Thyroid gland (tissue), 4 donors: Measurements from ENCODE around the gene FUT3.

Experiments used
- CTCF ChIP-seq, 6 experiments: fragments of 200-600 bp in 3 of 6; fragments of 450-650 bp in 3 of 6; sonication (generic) in 3 of 6; IDR thresholded peaks; one replicate each; pipeline ENCODE4 v1.5.1; 2016 to 2019; ENCODE audit warnings: antibody characterized with exemption in 6 of 6, mild to moderate bottlenecking in 2 of 6, inconsistent platforms in 1 of 6, moderate library complexity in 1 of 6
- POLR2A ChIP-seq, 2 donors: fragments of 450-650 bp; IDR thresholded peaks; one replicate each; pipeline ENCODE4 v1.6.1; 2017; ENCODE audit warnings: antibody characterized with exemption in 2 of 2, mild to moderate bottlenecking in 2 of 2, moderate library complexity in 1 of 2

GRCh38 chr19:5882421-5882968 lies 31.2 kb upstream of the FUT3 start:
- TF ChIP-seq CTCF (IDR thresholded peaks at IDR 0.05) (no peak), POLR2A (IDR thresholded peaks at IDR 0.05) (no peak)
